Smooth muscle cell (in vitro differentiated cells): ENCODE results near the gene HOXD4. TPM values are rescaled to one million over a fixed set of nuclear protein-coding genes. Genes with fewer than 3 reads are reported as not detected.
A peak's percentile ranks its signal among the peaks of the same experiment; 100 is the strongest.

ENCODE experiments used
- DNase-seq: peaks from one replicate; lab custom pipeline; 2025; ENCODE audit not compliant: unreplicated experiment; lab: John Stamatoyannopoulos, UW
- H2AFZ ChIP-seq: fragments of 200-600 bp; sonication (generic); 2 replicates; pipeline ENCODE4 v1.6.0; 2016; ENCODE audit warnings: antibody characterized with exemption, low read depth, mild to moderate bottlenecking
- H3F3A ChIP-seq: fragments of 200-600 bp; sonication (generic); 2 replicates; pipeline ENCODE4 v1.6.0; 2017; ENCODE audit warnings: antibody characterized with exemption, low read depth
- H3K27ac ChIP-seq: fragments of 200-600 bp; sonication (generic); 2 replicates; pipeline ENCODE4 v1.5.1; 2016; ENCODE audit warnings: low read depth, mild to moderate bottlenecking
- H3K27me3 ChIP-seq: fragments of 200-600 bp; sonication (generic); 2 replicates; pipeline ENCODE4 v1.6.1; 2016; ENCODE audit warnings: low read depth, mild to moderate bottlenecking
- H3K36me3 ChIP-seq: fragments of 200-600 bp; sonication (generic); 2 replicates; pipeline ENCODE4 v1.5.1; 2016; ENCODE audit warnings: low read depth
- H3K4me1 ChIP-seq: fragments of 200-600 bp; sonication (generic); 2 replicates; pipeline ENCODE4 v1.5.1; 2016; ENCODE audit warnings: low read depth
- H3K4me2 ChIP-seq: fragments of 200-600 bp; sonication (generic); 2 replicates; pipeline ENCODE4 v1.6.0; 2016; ENCODE audit warnings: mild to moderate bottlenecking
- H3K4me3 ChIP-seq: fragments of 200-600 bp; sonication (generic); 2 replicates; pipeline ENCODE4 v1.5.1; 2016; ENCODE audit warnings: mild to moderate bottlenecking
- H3K79me2 ChIP-seq: fragments of 200-600 bp; sonication (generic); 2 replicates; pipeline ENCODE4 v1.6.0; 2016; ENCODE audit warnings: low read depth, mild to moderate bottlenecking
- H3K9ac ChIP-seq: fragments of 200-600 bp; sonication (generic); 2 replicates; pipeline ENCODE4 v1.6.0; 2016; ENCODE audit warnings: low read depth
- H3K9me3 ChIP-seq: fragments of 200-600 bp; sonication (generic); replicated peaks from 2 replicates; pipeline ENCODE4 v1.5.1; 2016; ENCODE audit warnings: low read depth
- H4K20me1 ChIP-seq: fragments of 200-600 bp; sonication (generic); 2 replicates; pipeline ENCODE4 v1.6.0; 2016; ENCODE audit warnings: low read depth
- CTCF ChIP-seq: fragments of 200-600 bp; sonication (generic); IDR thresholded peaks from 2 replicates; pipeline ENCODE4 v1.5.1; 2017; ENCODE audit warnings: borderline replicate concordance, mild to moderate bottlenecking, antibody characterized with exemption; ENCODE audit not compliant: insufficient read depth, poor library complexity, severe bottlenecking
- WGBS: methylation state at CpG from one replicate; pipeline ENCODE4 v1.1.7; 2016; ENCODE audit warnings: low lambda C conversion rate; 5-methylcytosine and 5-hydroxymethylcytosine counted together
- polyA plus RNA-seq: library from polyadenylated mRNA; unstranded; fragments of >200 nt; fragmentation: Nextera tagmentation; extraction: Ambion mirVana; gene quantifications from 2 replicates; pipeline ENCODE4 v1.2.1, GENCODE V29; 2016
- total RNA-seq: library from RNA; depleted of rRNA; stranded (reverse); fragments of >200 nt; gene quantifications from 2 replicates; pipeline ENCODE4 v1.2.3, GENCODE V29; 2014

HOXD4 gene
- total and polyA plus RNA-seq, 2 experiments from 2014 or later = not detected

GRCh38 chr2:176126929-176127773 lies 24.2 kb upstream of the HOXD4 start:
- TF ChIP-seq CTCF = peak; percentile 95
- 7% methylated on average over 13 of the region's 13 CpGs for WGBS

GRCh38 chr2:176127774-176128072 lies 23.6 kb upstream of the HOXD4 start:
- H3F3A ChIP-seq = no peaks in the 10 kb centered on the region
- no peak overlapping the region for H3K9ac ChIP-seq
- H3K4me1 ChIP-seq = peaks cover 7% of the 10 kb centered on the region
- no peak overlapping the region for H2AFZ ChIP-seq
- no peak overlapping the region for H3K27ac ChIP-seq
- no peak for DNase-seq
- H3K36me3 ChIP-seq = no peaks in the 10 kb centered on the region
- WGBS = 51% methylated on average over 4 of the region's 4 CpGs
- H4K20me1 ChIP-seq = peaks cover 18% of the 10 kb centered on the region
- peaks cover 98% of the 10 kb centered on the region for H3K27me3 ChIP-seq
- no peaks in the 10 kb centered on the region for H3K9me3 ChIP-seq
- H3K4me2 ChIP-seq = no peak overlapping the region
- no peaks in the 10 kb centered on the region for H3K79me2 ChIP-seq
- H3K4me3 ChIP-seq = no peak overlapping the region
- no peak for TF ChIP-seq CTCF

More at GRCh38 chr2:176126929-176127773, 24.2 kb upstream of the HOXD4 start:
- H3F3A ChIP-seq = no peaks in the 10 kb centered on the region
- H4K20me1 ChIP-seq = peaks cover 23% of the 10 kb centered on the region
- H3K27ac ChIP-seq = no peak overlapping the region
- no peaks in the 10 kb centered on the region for H3K36me3 ChIP-seq
- H3K27me3 ChIP-seq = peaks cover 98% of the 10 kb centered on the region
- H3K79me2 ChIP-seq = no peaks in the 10 kb centered on the region
- H3K4me1 ChIP-seq = peaks cover 7% of the 10 kb centered on the region
- DNase-seq = no peak
- H3K9me3 ChIP-seq = no peaks in the 10 kb centered on the region
- H3K9ac ChIP-seq = no peak overlapping the region
- no peak overlapping the region for H3K4me2 ChIP-seq
- no peak overlapping the region for H2AFZ ChIP-seq
- no peak overlapping the region for H3K4me3 ChIP-seq

- peaks cover 7% of the 10 kb centered on the region for H3K4me1 ChIP-seq
- DNase-seq = no peak
- peaks cover 12% of the 10 kb centered on the region for H4K20me1 ChIP-seq
- peak overlapping the region; percentile 87 for H3K4me2 ChIP-seq
- no peaks in the 10 kb centered on the region for H3K79me2 ChIP-seq
- peaks cover 98% of the 10 kb centered on the region for H3K27me3 ChIP-seq
- peak overlapping the region; percentile 17 for H2AFZ ChIP-seq
- TF ChIP-seq CTCF = no peak
- 8% methylated on average over 47 of the region's 49 CpGs for WGBS
- H3F3A ChIP-seq = no peaks in the 10 kb centered on the region
- no peak overlapping the region for H3K27ac ChIP-seq
- H3K9me3 ChIP-seq = no peaks in the 10 kb centered on the region
- no peaks in the 10 kb centered on the region for H3K36me3 ChIP-seq
- peak overlapping the region; percentile 54 for H3K4me3 ChIP-seq
- no peak overlapping the region for H3K9ac ChIP-seq
These were observed 23.0 kb upstream of the HOXD4 start for GRCh38 chr2:176128172-176128981.
